GM21515 (cell line): ENCODE measurements around the gene AJM1.

ENCODE experiments used
- ATAC-seq: cut with Tn5 transposase; IDR thresholded peaks from one replicate; pipeline ENCODE4 v1.9.1; 2021; ENCODE audit not compliant: unreplicated experiment

Gene AJM1

GRCh38 chr9:136854113-136854841, 12.0 kb downstream of the AJM1 start:
- ATAC-seq = no peak

GRCh38 chr9:136854842-136855460, 12.7 kb downstream of the AJM1 start:
- ATAC-seq = no peak

- no peak for ATAC-seq
These were observed 13.3 kb downstream of the AJM1 start for GRCh38 chr9:136855461-136856078.

- no peak for ATAC-seq
These were observed 13.8 kb downstream of the AJM1 start for GRCh38 chr9:136856079-136856476.

GRCh38 chr9:136856541-136857141, 14.4 kb downstream of the AJM1 start:
- no peak for ATAC-seq

GRCh38 chr9:136857166-136857565, 14.9 kb downstream of the AJM1 start:
- ATAC-seq = no peak

- no peak for ATAC-seq
These were observed 15.5 kb downstream of the AJM1 start for GRCh38 chr9:136857581-136858412.

- ATAC-seq = no peak
These were observed 16.2 kb downstream of the AJM1 start for GRCh38 chr9:136858452-136858843.

GRCh38 chr9:136858844-136859757, 16.8 kb downstream of the AJM1 start:
- no peak for ATAC-seq

GRCh38 chr9:136860529-136860928, 18.3 kb downstream of the AJM1 start:
- no peak for ATAC-seq

GRCh38 chr9:136860933-136861873, 18.9 kb downstream of the AJM1 start:
- ATAC-seq = no peak

- no peak for ATAC-seq
These were observed 19.7 kb downstream of the AJM1 start for GRCh38 chr9:136861874-136862457.

- no peak for ATAC-seq
These were observed 20.8 kb downstream of the AJM1 start for GRCh38 chr9:136862849-136863622.

- no peak for ATAC-seq
These were observed 21.5 kb downstream of the AJM1 start for GRCh38 chr9:136863623-136864273.

- no peak for ATAC-seq
These were observed 22.9 kb downstream of the AJM1 start for GRCh38 chr9:136865041-136865767.

GRCh38 chr9:136865768-136866103, 23.5 kb downstream of the AJM1 start:
- ATAC-seq = no peak
